Ovary (tissue), 9 donors: ENCODE data around the gene IGBP1. TPM values are rescaled to one million over a fixed set of nuclear protein-coding genes. Genes with fewer than 3 reads are reported as not detected.

Experiments used
- DNase-seq, 5 donors: peaks; one replicate each; pipeline ENCODE4 v3.0.0-alpha.2; 2019 to 2020
- H3K27ac ChIP-seq, 2 donors: fragments of 200-600 bp; one replicate each; pipeline versions ENCODE4 v1.5.1 to v1.8.0; 2019 to 2022
- H3K27me3 ChIP-seq: fragments of 200-600 bp; one replicate; pipeline ENCODE4 v1.8.0; 2022
- H3K36me3 ChIP-seq: fragments of 200-600 bp; sonication (generic); one replicate; pipeline ENCODE4 v1.5.1; 2019
- H3K4me1 ChIP-seq: one replicate; pipeline ENCODE4 v1.8.1; 2013; ENCODE audit warnings: mild to moderate bottlenecking, moderate library complexity; ENCODE audit not compliant: insufficient read depth
- H3K4me3 ChIP-seq: fragments of 200-600 bp; sonication (generic); one replicate; pipeline ENCODE4 v1.5.1; 2017
- H3K9me3 ChIP-seq, 2 donors: fragments of 200-600 bp in 1 of 2; sonication (generic) in 1 of 2; one replicate each; pipeline versions ENCODE4 v1.5.1 to v1.8.1; 2013 to 2019; ENCODE audit warnings: mild to moderate bottlenecking in 1 of 2, moderate library complexity in 1 of 2
- CTCF ChIP-seq, 3 donors: fragments of 450-650 bp in 2 of 3; fragments of 200-600 bp in 1 of 3; IDR thresholded peaks; one replicate each; pipeline versions ENCODE4 v1.5.1 to v1.8.0; 2016 to 2022; ENCODE audit warnings: antibody characterized with exemption in 3 of 3, mild to moderate bottlenecking in 1 of 3
- EP300 ChIP-seq: sonication (generic); formaldehyde crosslinking; IDR thresholded peaks from one replicate; pipeline ENCODE4 v1.6.1; 2017; ENCODE audit warnings: antibody characterized with exemption
- POLR2A ChIP-seq: fragments of 450-650 bp; IDR thresholded peaks from one replicate; pipeline ENCODE4 v1.6.1; 2017; ENCODE audit warnings: antibody characterized with exemption, mild to moderate bottlenecking, moderate library complexity
- WGBS, 3 donors: extraction: QIAGEN DNeasy Blood & Tissue Kit in 1 of 3; methylation state at CpG; one replicate each; pipeline versions ENCODE4 v1.1.5 to v1.1.7; 2013 to 2017; 5-methylcytosine and 5-hydroxymethylcytosine counted together
- intact Hi-C, 4 donors: fragments of 100-400 bp; cut with DNase I; formaldehyde crosslinking; loops; one replicate each; pipeline versions ENCODE4 v1.11.0 to v1.15.1; 2022 to 2023
- polyA plus RNA-seq, 2 donors: library from polyadenylated mRNA; stranded (reverse); fragments of 200-250 nt in 1 of 2; fragments of 350-450 nt in 1 of 2; fragmentation: Illumina TruSeq in 1 of 2; extraction: RNeasy Lipid Tissue Mini Kit (QIAGEN cat#74804) in 1 of 2; gene quantifications; one replicate each; pipeline ENCODE4 v1.2.3, GENCODE V29; 2013 to 2014
- total RNA-seq, 7 donors: library from RNA; depleted of rRNA in 2 of 7; stranded (reverse); fragments of >200 nt in 2 of 7; fragmentation: NEBNext Ultra II Directional in 3 of 7; extraction: Animal tissue kit (Norgen Biotek cat#: 25700) in 3 of 7; gene quantifications; one replicate each; pipeline versions ENCODE4 v1.1.0 to v1.2.4, GENCODE V29; 2016 to 2023
- donor health status: DM: no; HTN: no; CAD: no; lungs with moderate emphysema.
- donor health status: DM: no; HTN: no; CAD: no.
- donor health status: Bipolar disorder and iron deficiency.
- donor health status: DM: yes; HTN: yes; CAD: no.
- donor health status: DM: no; HTN: no; CAD: no.
- donor health status: DM: yes; HTN: yes; CAD: no.

Gene IGBP1
- total and polyA plus RNA-seq, 9 donors, result 63.3 to 181 (median 98.9) TPM

GRCh38 chrX:70174754-70175153 is 41.5 kb downstream of the IGBP1 start:
- 29 to 40% (median 33%) methylated on average over 4 of the region's 4 CpGs for WGBS, 3 donors
- Histone ChIP-seq H3K27me3 (no peaks in the 10 kb centered on the region), H3K4me1 (no peaks in the 10 kb centered on the region), H3K27ac (no peak overlapping the region), H3K36me3 (no peaks in the 10 kb centered on the region), H3K9me3 (no peaks in the 10 kb centered on the region), H3K4me3 (no peak overlapping the region)
- intact Hi-C loops, result no loop called here
- DNase-seq, result peak in 1 of 5 donors; percentile 42
- TF ChIP-seq CTCF (IDR thresholded peaks at IDR 0.05) (no peak), POLR2A (no peak), EP300 (no peak)

GRCh38 chrX:70175338-70175737 is 42.1 kb downstream of the IGBP1 start:
- DNase-seq, result no peak
- TF ChIP-seq EP300 (no peak), POLR2A (no peak), CTCF (IDR thresholded peaks at IDR 0.05) (no peak)
- intact Hi-C loops, result no loop called here
- Histone ChIP-seq H3K27me3 (no peaks in the 10 kb centered on the region), H3K9me3 (no peaks in the 10 kb centered on the region), H3K4me1 (no peaks in the 10 kb centered on the region), H3K4me3 (no peak overlapping the region), H3K27ac (no peak overlapping the region), H3K36me3 (no peaks in the 10 kb centered on the region)
- WGBS, 3 donors, result 71 to 75% (median 73%) methylated on average over 7 of the region's 7 CpGs

- Histone ChIP-seq H3K4me3 (no peak within 1 kb of the TSS), H3K36me3 (no peaks in the 10 kb centered on the region), H3K27me3 (no peaks in the 10 kb centered on the region), H3K4me1 (no peaks in the 10 kb centered on the region), H3K27ac (no peak within 1 kb of the TSS), H3K9me3 (no peaks in the 10 kb centered on the region)
- no peak for TF ChIP-seq POLR2A
- no peak for TF ChIP-seq CTCF (IDR thresholded peaks at IDR 0.05)
- TF ChIP-seq EP300, result no peak
- intact Hi-C loops, result no loop called here
- DNase-seq, result no peak
- WGBS, 3 donors, result 60 to 71% (median 63%) methylated on average over 7 of the region's 7 CpGs
Observed at GRCh38 chrX:70176938-70177533, 43.8 kb downstream of the IGBP1 start, which contains the start of gene DGAT2L6. DGAT2L6 (plus strand) TSS chrX:70177483; CDS start chrX:70177583, 100 bp downstream.

- intact Hi-C loops, result no loop called here
- no peak for DNase-seq
Observed at GRCh38 chrX:70183091-70183490, 49.8 kb downstream of the IGBP1 start.

More at GRCh38 chrX:70183091-70183490, 49.8 kb downstream of the IGBP1 start:
- 46 to 55% (median 51%) methylated on average over 5 of the region's 5 CpGs for WGBS, 3 donors
- Histone ChIP-seq H3K9me3 (no peaks in the 10 kb centered on the region), H3K36me3 (no peaks in the 10 kb centered on the region), H3K4me1 (no peaks in the 10 kb centered on the region), H3K27ac (no peak overlapping the region), H3K4me3 (no peak overlapping the region), H3K27me3 (no peaks in the 10 kb centered on the region)
- TF ChIP-seq EP300, result no peak
- TF ChIP-seq CTCF (IDR thresholded peaks at IDR 0.05), result no peak
- no peak for TF ChIP-seq POLR2A
